Karpas-422 (cell line): ENCODE measurements around the gene MAGEA10. TPM values are rescaled to one million over a fixed set of nuclear protein-coding genes. Genes with fewer than 3 reads are reported as not detected.
"Not testable (repeated sequence)": the region's sequence is repeated elsewhere in the genome, so short reads cannot be mapped to it uniquely, and the experiment has no call there.

Experiments
- DNase-seq: peaks from one replicate; pipeline ENCODE4 v3.0.0-alpha.2; 2015
- H2AFZ ChIP-seq: fragments of 200-600 bp; sonication (generic); 2 replicates; pipeline ENCODE4 v1.6.1; 2014; ENCODE audit warnings: antibody characterized with exemption, low read length, mixed read lengths
- H3K27ac ChIP-seq: fragments of 200-600 bp; sonication (generic); 2 replicates; pipeline ENCODE4 v1.5.1; 2014; ENCODE audit warnings: mild to moderate bottlenecking, low read length, moderate library complexity
- H3K27me3 ChIP-seq: fragments of 200-600 bp; sonication (generic); 2 replicates; pipeline ENCODE4 v1.6.1; 2014; ENCODE audit warnings: low read length, mixed read lengths
- H3K36me3 ChIP-seq: fragments of 200-600 bp; sonication (generic); 2 replicates; pipeline ENCODE4 v1.6.1; 2014; ENCODE audit warnings: low read length, mixed read lengths; ENCODE audit not compliant: insufficient read depth
- H3K4me1 ChIP-seq: fragments of 200-600 bp; sonication (generic); 2 replicates; pipeline ENCODE4 v1.6.1; 2014; ENCODE audit warnings: mild to moderate bottlenecking, low read length, mixed read lengths
- H3K4me2 ChIP-seq: fragments of 200-600 bp; sonication (generic); 2 replicates; pipeline ENCODE4 v1.6.1; 2014; ENCODE audit warnings: low read length, low read depth, mild to moderate bottlenecking; ENCODE audit not compliant: poor library complexity, severe bottlenecking
- H3K4me3 ChIP-seq: fragments of 200-600 bp; sonication (generic); 2 replicates; pipeline ENCODE4 v1.5.1; 2014; ENCODE audit warnings: mild to moderate bottlenecking, antibody characterized with exemption, low read length, mixed read lengths
- H3K79me2 ChIP-seq: fragments of 200-600 bp; sonication (generic); 2 replicates; pipeline ENCODE4 v1.6.1; 2014; ENCODE audit warnings: mild to moderate bottlenecking, low read length, mixed read lengths
- H3K9ac ChIP-seq: fragments of 200-600 bp; sonication (generic); 2 replicates; pipeline ENCODE4 v1.6.0; 2014; ENCODE audit warnings: low read length
- H3K9me2 ChIP-seq: fragments of 200-600 bp; sonication (generic), shearing (Covaris generic); replicated peaks from 2 replicates; pipeline ENCODE4 v1.6.0; 2014; ENCODE audit warnings: mild to moderate bottlenecking, low read length, moderate library complexity; ENCODE audit not compliant: insufficient read depth
- H3K9me3 ChIP-seq: fragments of 300-700, 200-600 bp; sonication (generic); 2 replicates; pipeline ENCODE4 v1.6.1; 2014; ENCODE audit warnings: low read length, mixed read lengths
- H4K20me1 ChIP-seq: fragments of 200-600 bp; sonication (generic); 2 replicates; pipeline ENCODE4 v1.6.1; 2014; ENCODE audit warnings: mild to moderate bottlenecking, antibody characterized with exemption, low read length, low read depth; ENCODE audit not compliant: insufficient read depth
- total RNA-seq: library from RNA; depleted of rRNA; stranded (reverse); fragments of >200 nt; shearing (Covaris generic); gene quantifications from 2 replicates; pipeline ENCODE4 v1.2.3, GENCODE V29; 2014; ENCODE audit warnings: low replicate concordance; rRNA removed

Gene MAGEA10
- not detected in 2 replicates for total RNA-seq

DNA sequence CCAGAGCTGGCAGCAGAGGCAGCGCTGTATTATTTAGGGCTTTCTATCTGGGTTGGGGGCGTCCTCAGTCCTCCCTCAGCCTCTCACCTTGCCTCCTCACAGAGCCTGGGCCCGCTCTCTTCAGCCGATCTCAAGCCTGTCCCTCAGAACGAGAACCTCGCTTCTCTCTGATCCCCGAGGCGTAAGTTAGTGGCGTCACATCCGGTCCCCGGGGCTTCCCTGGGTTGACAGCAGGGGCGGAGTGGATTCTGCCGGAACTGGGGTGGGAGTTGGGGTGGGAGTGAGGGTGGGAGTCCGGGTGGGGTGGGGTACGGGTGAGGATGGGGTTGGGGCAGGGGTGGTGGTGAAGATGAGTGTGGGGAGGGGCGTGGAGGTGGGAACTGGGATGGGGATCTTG, at the start of gene MAGEA10:
MAGEA10 (minus strand) TSS at position 190 of the 397 bp plus-strand sequence. CDS start 2,957 bp downstream, outside the sequence.
- Histone ChIP-seq H3K79me2 (no peaks in the 10 kb centered on the region), H3K4me2 (no peak within 1 kb of the TSS), H4K20me1 (no peaks in the 10 kb centered on the region), H3K9me3 (no peaks in the 10 kb centered on the region), H3K9me2 (no peaks in the 10 kb centered on the region), H2AFZ (no peak within 1 kb of the TSS), H3K9ac (no peak within 1 kb of the TSS), H3K4me1 (no peaks in the 10 kb centered on the region), H3K27me3 (no peaks in the 10 kb centered on the region), H3K4me3 (no peak within 1 kb of the TSS), H3K27ac (no peak within 1 kb of the TSS), H3K36me3 (no peaks in the 10 kb centered on the region)
- no peak for DNase-seq

- peaks cover 6% of the 10 kb centered on the region for H3K9me3 ChIP-seq
- no peak overlapping the region for H3K4me3 ChIP-seq
- H3K27me3 ChIP-seq: no peaks in the 10 kb centered on the region
- H3K4me1 ChIP-seq: no peaks in the 10 kb centered on the region
- no peak overlapping the region for H3K27ac ChIP-seq
- no peak overlapping the region for H3K4me2 ChIP-seq
- H4K20me1 ChIP-seq: no peaks in the 10 kb centered on the region
- DNase-seq: no peak
- H2AFZ ChIP-seq: no peak overlapping the region
- no peak overlapping the region for H3K9ac ChIP-seq
- no peaks in the 10 kb centered on the region for H3K79me2 ChIP-seq
- H3K9me2 ChIP-seq: no peaks in the 10 kb centered on the region
- H3K36me3 ChIP-seq: no peaks in the 10 kb centered on the region
These were observed 39.3 kb upstream of the MAGEA10 start for GRCh38 chrX:152177497-152178269.

DNA sequence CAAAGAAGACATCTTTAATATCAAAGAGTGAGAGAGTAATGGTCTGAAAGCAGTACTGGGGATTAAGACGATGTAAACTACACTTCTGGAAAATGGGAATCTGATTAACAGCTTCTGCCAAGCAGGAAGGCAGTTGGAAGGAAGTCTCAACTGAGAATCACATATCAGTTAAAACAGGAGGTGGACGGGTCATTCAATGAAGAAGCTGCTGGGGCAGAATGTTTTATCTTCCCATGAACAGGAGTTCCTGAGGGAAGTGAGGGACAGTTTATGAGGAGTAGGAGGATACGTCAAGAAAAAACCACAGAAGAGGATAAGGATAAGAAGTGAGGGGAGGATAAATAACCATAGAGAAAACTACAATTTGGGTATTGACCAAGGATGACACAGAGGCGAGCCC, 38.7 kb upstream of the MAGEA10 start:
- Histone ChIP-seq H3K27ac (no peak overlapping the region), H3K36me3 (no peaks in the 10 kb centered on the region), H3K4me1 (no peaks in the 10 kb centered on the region), H3K9ac (no peak overlapping the region), H3K4me2 (no peak overlapping the region), H3K4me3 (no peak overlapping the region), H3K9me3 (peaks cover 6% of the 10 kb centered on the region), H4K20me1 (no peaks in the 10 kb centered on the region), H3K27me3 (no peaks in the 10 kb centered on the region), H2AFZ (no peak overlapping the region), H3K9me2 (no peaks in the 10 kb centered on the region), H3K79me2 (no peaks in the 10 kb centered on the region)
- no peak for DNase-seq

DNA sequence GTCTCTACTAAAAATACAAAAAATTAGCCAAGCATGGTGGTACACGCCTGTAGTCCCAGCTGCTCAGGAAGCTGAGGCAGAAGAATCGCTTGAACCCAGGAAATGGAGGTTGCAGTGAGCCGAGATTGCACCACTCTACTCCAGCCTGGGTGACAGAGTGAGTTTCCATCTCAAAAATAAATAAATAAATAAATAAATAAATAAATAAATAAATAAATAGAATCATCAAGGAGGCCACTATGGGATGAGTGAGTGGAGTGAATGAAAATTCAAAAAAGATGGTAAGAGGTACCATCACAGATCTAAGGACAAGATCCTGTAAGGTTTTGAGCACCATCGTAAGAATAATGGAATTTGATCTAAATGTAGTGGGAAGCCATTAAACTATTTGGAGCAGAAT, 37.5 kb upstream of the MAGEA10 start:
- not testable (repeated sequence) for H3K27ac ChIP-seq, H3K9me3 ChIP-seq, H3K9ac ChIP-seq, H3K4me1 ChIP-seq, H4K20me1 ChIP-seq, H3K4me2 ChIP-seq, H3K79me2 ChIP-seq, H3K36me3 ChIP-seq, DNase-seq, H3K27me3 ChIP-seq, H3K9me2 ChIP-seq, H2AFZ ChIP-seq, H3K4me3 ChIP-seq

DNA sequence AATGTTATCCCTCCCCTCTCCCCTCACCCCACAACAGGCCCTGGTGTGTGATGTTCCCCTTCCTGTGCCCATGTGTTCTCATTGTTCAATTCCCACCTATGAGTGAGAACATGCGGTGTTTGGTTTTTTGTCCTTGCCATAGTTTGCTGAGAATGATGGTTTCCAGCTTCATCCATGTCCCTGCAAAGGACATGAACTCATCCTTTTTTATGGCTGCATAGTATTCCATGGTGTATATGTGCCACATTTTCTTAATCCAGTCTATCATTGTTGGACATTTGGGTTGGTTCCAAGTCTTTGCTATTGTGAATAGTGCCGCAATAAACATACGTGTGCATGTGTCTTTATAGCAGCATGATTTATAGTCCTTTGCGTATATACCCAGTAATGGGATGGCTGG, 35.5 kb upstream of the MAGEA10 start:
- H3K9ac ChIP-seq, H3K9me2 ChIP-seq, H3K27me3 ChIP-seq, H3K4me3 ChIP-seq, DNase-seq, H3K4me2 ChIP-seq, H3K36me3 ChIP-seq, H3K27ac ChIP-seq, H3K9me3 ChIP-seq, H2AFZ ChIP-seq, H3K4me1 ChIP-seq, H3K79me2 ChIP-seq, H4K20me1 ChIP-seq: not testable (repeated sequence)

- no peaks in the 10 kb centered on the region for H3K36me3 ChIP-seq
- no peaks in the 10 kb centered on the region for H3K79me2 ChIP-seq
- no peaks in the 10 kb centered on the region for H4K20me1 ChIP-seq
- peaks cover 3% of the 10 kb centered on the region; the same call in 1 of the 2 replicates for H3K9me3 ChIP-seq
- H3K9me2 ChIP-seq: no peaks in the 10 kb centered on the region
- H3K27me3 ChIP-seq: no peaks in the 10 kb centered on the region
- H3K9ac ChIP-seq: no peak overlapping the region
- H3K4me2 ChIP-seq: no peak overlapping the region
- no peak overlapping the region for H3K27ac ChIP-seq
- DNase-seq: no peak
- no peaks in the 10 kb centered on the region for H3K4me1 ChIP-seq
- no peak overlapping the region for H2AFZ ChIP-seq
- H3K4me3 ChIP-seq: no peak overlapping the region
These were observed 32.2 kb upstream of the MAGEA10 start for GRCh38 chrX:152170621-152171020.

DNA sequence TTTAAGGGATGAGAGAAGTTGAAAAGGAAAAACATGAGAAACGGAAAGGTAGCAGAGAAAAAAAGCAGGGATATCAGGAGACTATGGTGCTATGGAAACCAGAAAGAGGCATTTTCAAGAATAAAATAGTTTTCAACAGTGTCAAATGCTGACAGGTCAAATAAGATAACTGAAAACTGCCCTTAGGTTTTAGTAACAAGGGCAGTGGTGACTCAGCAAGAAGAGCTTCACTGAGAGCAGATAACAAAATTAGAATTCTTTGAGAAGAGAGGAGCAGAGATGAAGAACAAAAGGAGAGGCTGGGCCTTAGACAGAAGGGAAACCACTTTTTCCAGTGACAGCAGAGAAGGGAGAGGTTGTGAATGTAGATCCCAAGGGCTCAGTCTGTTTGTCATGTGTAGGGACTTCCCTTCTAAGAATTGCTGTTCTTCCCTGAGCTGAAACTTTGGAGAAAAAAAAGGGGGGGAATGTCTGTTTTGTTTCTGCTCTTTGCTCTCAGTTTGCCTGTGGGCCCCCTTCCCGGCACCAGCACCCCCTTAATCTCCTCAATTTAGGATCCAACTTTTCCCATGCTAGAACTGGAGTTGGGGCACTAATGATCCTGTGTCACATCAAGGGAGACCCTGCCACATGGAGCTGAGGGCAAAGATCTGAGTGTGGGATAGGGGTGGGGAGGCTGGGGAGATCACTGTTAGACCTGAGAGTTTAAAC, 26.8 kb upstream of the MAGEA10 start:
- H3K27ac ChIP-seq: no peak overlapping the region
- no peaks in the 10 kb centered on the region for H3K36me3 ChIP-seq
- no peak for DNase-seq
- no peak overlapping the region for H2AFZ ChIP-seq
- H3K79me2 ChIP-seq: no peaks in the 10 kb centered on the region
- no peak overlapping the region for H3K9ac ChIP-seq
- H4K20me1 ChIP-seq: no peaks in the 10 kb centered on the region
- no peak overlapping the region for H3K4me2 ChIP-seq
- H3K4me1 ChIP-seq: no peaks in the 10 kb centered on the region
- H3K4me3 ChIP-seq: no peak overlapping the region
- no peaks in the 10 kb centered on the region for H3K27me3 ChIP-seq
- H3K9me3 ChIP-seq: no peaks in the 10 kb centered on the region; the same call in 1 of the 2 replicates
- H3K9me2 ChIP-seq: no peaks in the 10 kb centered on the region

DNA sequence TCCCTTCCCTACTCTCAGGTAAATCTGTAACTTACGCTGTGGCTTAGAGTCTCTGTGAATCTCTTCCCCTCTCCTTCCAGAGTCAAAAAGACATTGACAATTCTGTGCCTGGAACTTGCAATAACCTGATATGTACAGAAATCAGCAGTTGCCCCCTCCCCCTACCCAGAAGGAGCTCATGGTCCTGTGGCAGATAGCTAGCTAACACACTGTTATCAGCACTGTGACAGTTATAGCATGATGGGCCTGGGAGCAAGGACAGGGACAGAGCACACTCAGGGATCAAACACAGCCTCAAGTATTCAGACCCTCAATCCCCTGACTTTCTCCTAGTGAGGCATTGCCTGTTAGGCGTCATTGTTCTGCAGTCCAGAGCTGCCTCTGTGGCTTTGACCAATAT, 18.7 kb upstream of the MAGEA10 start:
- Histone ChIP-seq H4K20me1 (no peaks in the 10 kb centered on the region), H3K9me2 (no peaks in the 10 kb centered on the region), H3K27me3 (no peaks in the 10 kb centered on the region), H3K9ac (no peak overlapping the region), H3K36me3 (no peaks in the 10 kb centered on the region), H2AFZ (no peak overlapping the region), H3K79me2 (no peaks in the 10 kb centered on the region), H3K4me1 (no peaks in the 10 kb centered on the region), H3K4me2 (no peak overlapping the region), H3K9me3 (no peaks in the 10 kb centered on the region), H3K27ac (no peak overlapping the region), H3K4me3 (no peak overlapping the region)
- no peak for DNase-seq
